ENCODE measurements around the gene CPEB3. TPM values are rescaled to one million over a fixed set of nuclear protein-coding genes. Genes with fewer than 3 reads are reported as not detected.

Gene CPEB3
- total RNA-seq, 1 experiment from 2014 or later = 1.0 TPM

- H4K5ac ChIP-seq (ENCODE audit: insufficient read length, low read depth, low read length) = no peak overlapping the region
- no peak overlapping the region for H4K91ac ChIP-seq (ENCODE audit: insufficient read length, low read depth, low read length)
- H3K79me2 ChIP-seq (ENCODE audit: insufficient read depth, low read length) = no peaks in the 10 kb centered on the region
- H3K79me1 ChIP-seq (ENCODE audit: insufficient read depth, low read depth, low read length, poor library complexity, severe bottlenecking) = no peaks in the 10 kb centered on the region
- Mint-ChIP-seq H3K9me3 (no peaks in the 10 kb centered on the region), H3K36me3 (ENCODE audit: insufficient read depth in 1 of 3, low read depth in 3 of 3) (no peaks in the 10 kb centered on the region), H3K4me1 (no peaks in the 10 kb centered on the region), H3K27me3 (ENCODE audit: low read depth) (no peaks in the 10 kb centered on the region), H3K4me3 (no peak overlapping the region), H3K27ac (no peak overlapping the region)
- H2BK120ac ChIP-seq (ENCODE audit: low read depth, low read length, poor library complexity, severe bottlenecking) = no peak overlapping the region
- H2AFZ ChIP-seq (ENCODE audit: low read length) = no peak overlapping the region
- no peak overlapping the region for H3K18ac ChIP-seq (ENCODE audit: insufficient read length, low read depth, low read length)
- H3K27ac ChIP-seq (ENCODE audit: insufficient read length, low read depth, low read length) = no peak overlapping the region
- H4K8ac ChIP-seq (replicated peaks; ENCODE audit: insufficient read length, low read depth, low read length) = no peak overlapping the region
- H3K4ac ChIP-seq (ENCODE audit: low read depth, low read length) = no peak overlapping the region
- no peaks in the 10 kb centered on the region for H3K4me1 ChIP-seq (ENCODE audit: insufficient read depth, low read length)
- no peak overlapping the region for H2BK20ac ChIP-seq (ENCODE audit: low read depth, low read length, poor library complexity, severe bottlenecking)
- H2AK5ac ChIP-seq (ENCODE audit: insufficient read length, low read length) = no peak overlapping the region
- no peaks in the 10 kb centered on the region for H3K23me2 ChIP-seq (ENCODE audit: insufficient read length, low read depth, low read length, poor library complexity, severe bottlenecking)
- no peak overlapping the region for H2BK15ac ChIP-seq (ENCODE audit: low read depth, low read length)
- H3K4me2 ChIP-seq (ENCODE audit: insufficient read depth, insufficient read length, low read length) = no peak overlapping the region
- TF ChIP-seq CTCF (conservative IDR thresholded peaks at IDR 0.05) = no peak
- H3K27me3 ChIP-seq (ENCODE audit: insufficient read depth, low read length) = no peaks in the 10 kb centered on the region
- H3T11ph ChIP-seq (ENCODE audit: low read length) = no peak overlapping the region
- no peak overlapping the region for H3K14ac ChIP-seq (ENCODE audit: insufficient read depth, low read length)
- H3K23ac ChIP-seq (ENCODE audit: insufficient read length, low read depth, low read length) = no peak overlapping the region
- H2BK12ac ChIP-seq (ENCODE audit: insufficient read length, low read depth, low read length) = no peak overlapping the region
- no CpG with 5 or more reads among the region's 1 CpG for WGBS (ENCODE audit: extremely low coverage, insufficient read length, low lambda C conversion rate)
- H2BK5ac ChIP-seq (ENCODE audit: insufficient read length, low read length) = no peak overlapping the region
- H3K9ac ChIP-seq (ENCODE audit: extremely low read depth, insufficient read length, low read length) = no peak overlapping the region
- DNase-seq = no peak
- H4K20me1 ChIP-seq (ENCODE audit: control insufficient read depth, insufficient read depth, insufficient read length) = no peaks in the 10 kb centered on the region
- H3K56ac ChIP-seq (ENCODE audit: insufficient read length, low read depth, low read length) = no peak overlapping the region
- no peaks in the 10 kb centered on the region for H3K9me3 ChIP-seq (ENCODE audit: control insufficient read depth, low read depth, low read length)
Measured at GRCh38 chr10:92207061-92207460, 83.8 kb downstream of the CPEB3 start.
